Astrocyte of the cerebellum (primary cell): ENCODE data around the gene PBRM1.

ENCODE experiments used
- DNase-seq: peaks from one replicate; pipeline ENCODE4 v3.0.0-alpha.2; 2011; ENCODE audit warnings: low read depth
- H3K4me3 ChIP-seq: 2 replicates; pipeline ENCODE4 v1.5.1; 2011; ENCODE audit warnings: mild to moderate bottlenecking, low read depth, low read length, moderate library complexity
- in situ Hi-C: cut with HindIII; loops from 2 replicates; pipeline ENCODE4 v1.10.0; 2017; ENCODE audit warnings: low sequenced_read_pairs
- TF ChIP-seq, protein P1 (sequence below): IDR thresholded peaks from 2 replicates; pipeline ENCODE4 v1.5.1; 2012; ENCODE audit warnings: low read length, low read depth, moderate library complexity, mild to moderate bottlenecking; ENCODE audit errors: missing control alignments

Gene PBRM1

GRCh38 chr3:52498137-52499054 is 187.3 kb downstream of the PBRM1 start:
- no peak for DNase-seq
- H3K4me3 ChIP-seq: no peak overlapping the region
- TF ChIP-seq, protein P1, sequence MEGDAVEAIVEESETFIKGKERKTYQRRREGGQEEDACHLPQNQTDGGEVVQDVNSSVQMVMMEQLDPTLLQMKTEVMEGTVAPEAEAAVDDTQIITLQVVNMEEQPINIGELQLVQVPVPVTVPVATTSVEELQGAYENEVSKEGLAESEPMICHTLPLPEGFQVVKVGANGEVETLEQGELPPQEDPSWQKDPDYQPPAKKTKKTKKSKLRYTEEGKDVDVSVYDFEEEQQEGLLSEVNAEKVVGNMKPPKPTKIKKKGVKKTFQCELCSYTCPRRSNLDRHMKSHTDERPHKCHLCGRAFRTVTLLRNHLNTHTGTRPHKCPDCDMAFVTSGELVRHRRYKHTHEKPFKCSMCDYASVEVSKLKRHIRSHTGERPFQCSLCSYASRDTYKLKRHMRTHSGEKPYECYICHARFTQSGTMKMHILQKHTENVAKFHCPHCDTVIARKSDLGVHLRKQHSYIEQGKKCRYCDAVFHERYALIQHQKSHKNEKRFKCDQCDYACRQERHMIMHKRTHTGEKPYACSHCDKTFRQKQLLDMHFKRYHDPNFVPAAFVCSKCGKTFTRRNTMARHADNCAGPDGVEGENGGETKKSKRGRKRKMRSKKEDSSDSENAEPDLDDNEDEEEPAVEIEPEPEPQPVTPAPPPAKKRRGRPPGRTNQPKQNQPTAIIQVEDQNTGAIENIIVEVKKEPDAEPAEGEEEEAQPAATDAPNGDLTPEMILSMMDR: no peak
- in situ Hi-C loops: no loop called here

- in situ Hi-C loops: no loop called here
- H3K4me3 ChIP-seq: no peak overlapping the region
- DNase-seq: no peak
- TF ChIP-seq, protein P1: no peak
Measured at GRCh38 chr3:52495777-52496602, 189.7 kb downstream of the PBRM1 start.
